ENCODE data around the gene PAX4. TPM values are rescaled to one million over a fixed set of nuclear protein-coding genes. Genes with fewer than 3 reads are reported as not detected.
A peak's percentile ranks its signal among the peaks of the same experiment; 100 is the strongest.

The PAX4 gene
- total RNA-seq, 6 donors from 2014 or later: not detected

- Histone ChIP-seq H3K27ac (no peak overlapping the region), H3K27me3 (no peaks in the 10 kb centered on the region), H3K9me3 (peaks cover 0 to 12% (median 0%) of the 10 kb centered on the region in 4 donors), H3K4me1 (no peaks in the 10 kb centered on the region), H3K36me3 (no peaks in the 10 kb centered on the region), H3K4me3 (no peak overlapping the region)
- 85 to 89% methylated on average over 5 to 6 of the region's 6 CpGs for WGBS, 2 donors
- ATAC-seq (ENCODE audit: low FRiP score in 2 of 2) (no peak), DNase-seq (no peak)
- no peak for TF ChIP-seq CTCF (IDR thresholded peaks at IDR 0.05)
- TF ChIP-seq POLR2AphosphoS5 (IDR thresholded peaks at IDR 0.05): no peak
- no peak for TF ChIP-seq EP300 (IDR thresholded peaks at IDR 0.05)
- TF ChIP-seq POLR2A (IDR thresholded peaks at IDR 0.05): no peak
Measured at GRCh38 chr7:127608446-127608845, 9.5 kb downstream of the PAX4 start.

- Histone ChIP-seq H3K36me3 (no peaks in the 10 kb centered on the region), H3K4me3 (no peak overlapping the region), H3K27me3 (no peaks in the 10 kb centered on the region), H3K9me3 (no peaks in the 10 kb centered on the region), H3K4me1 (no peaks in the 10 kb centered on the region), H3K27ac (no peak overlapping the region)
- WGBS, 2 donors: 68 to 69% methylated on average over 3 of the region's 3 CpGs
- ATAC-seq (ENCODE audit: low FRiP score in 2 of 2) (no peak), DNase-seq (no peak)
- no peak for TF ChIP-seq POLR2A (IDR thresholded peaks at IDR 0.05)
Measured at GRCh38 chr7:127600885-127601284, 17.1 kb downstream of the PAX4 start.

- no peaks in the 10 kb centered on the region for H3K9me3 ChIP-seq
- no peak overlapping the region for H3K4me3 ChIP-seq
- DNase-seq (no peak), ATAC-seq (ENCODE audit: low FRiP score in 2 of 2) (no peak)
- no peak overlapping the region for H3K27ac ChIP-seq
- 62 to 72% methylated on average over 6 of the region's 6 CpGs for WGBS, 2 donors
- no peak for TF ChIP-seq POLR2AphosphoS5 (IDR thresholded peaks at IDR 0.05)
- no peaks in the 10 kb centered on the region for H3K36me3 ChIP-seq
- H3K27me3 ChIP-seq: no peaks in the 10 kb centered on the region
- H3K4me1 ChIP-seq: no peaks in the 10 kb centered on the region
Measured at GRCh38 chr7:127598318-127598717, 19.6 kb downstream of the PAX4 start.

GRCh38 chr7:127595737-127596136, 22.2 kb downstream of the PAX4 start:
- WGBS, 2 donors: 93 to 97% methylated on average over 3 to 5 of the region's 5 CpGs

GRCh38 chr7:127594490-127594889, 23.5 kb downstream of the PAX4 start:
- no peak overlapping the region for H3K27ac ChIP-seq
- no peak for TF ChIP-seq EP300 (IDR thresholded peaks at IDR 0.05)
- TF ChIP-seq POLR2A (IDR thresholded peaks at IDR 0.05): no peak
- TF ChIP-seq POLR2AphosphoS5 (IDR thresholded peaks at IDR 0.05): no peak
- TF ChIP-seq CTCF (IDR thresholded peaks at IDR 0.05): no peak
- DNase-seq (peak in 1 of 2 donors; percentile 32), ATAC-seq (ENCODE audit: low FRiP score in 2 of 2) (peak in 1 of 2 donors; percentile 37)
- no peak overlapping the region for H3K4me3 ChIP-seq
- peaks cover 3 to 7% (median 5%) of the 10 kb centered on the region in 4 donors for H3K4me1 ChIP-seq
- no peaks in the 10 kb centered on the region for H3K9me3 ChIP-seq
- WGBS, 2 donors: 46% methylated on average over 1 of the region's 1 CpG; no CpG with 5 or more reads in 1 of the 2 donors
- H3K27me3 ChIP-seq: no peaks in the 10 kb centered on the region
- peaks cover 9 to 27% (median 20%) of the 10 kb centered on the region in 4 donors for H3K36me3 ChIP-seq

More at GRCh38 chr7:127595737-127596136, 22.2 kb downstream of the PAX4 start:
- Histone ChIP-seq H3K27me3 (no peaks in the 10 kb centered on the region), H3K4me1 (no peaks in the 10 kb centered on the region), H3K4me3 (no peak overlapping the region), H3K36me3 (peaks cover 7 to 18% (median 15%) of the 10 kb centered on the region in 4 donors), H3K9me3 (no peaks in the 10 kb centered on the region), H3K27ac (no peak overlapping the region)
- ATAC-seq (ENCODE audit: low FRiP score in 2 of 2) (no peak), DNase-seq (no peak)
- TF ChIP-seq EP300 (IDR thresholded peaks at IDR 0.05) (no peak), POLR2A (IDR thresholded peaks at IDR 0.05) (no peak), CTCF (IDR thresholded peaks at IDR 0.05) (no peak), POLR2AphosphoS5 (IDR thresholded peaks at IDR 0.05) (no peak)

GRCh38 chr7:127592550-127592949, 25.4 kb downstream of the PAX4 start:
- no peak overlapping the region for H3K27ac ChIP-seq
- no peaks in the 10 kb centered on the region for H3K9me3 ChIP-seq
- no peak overlapping the region for H3K4me3 ChIP-seq
- TF ChIP-seq EP300 (IDR thresholded peaks at IDR 0.05) (no peak), POLR2A (IDR thresholded peaks at IDR 0.05) (no peak), POLR2AphosphoS5 (IDR thresholded peaks at IDR 0.05) (no peak), CTCF (IDR thresholded peaks at IDR 0.05) (no peak)
- DNase-seq (no peak), ATAC-seq (ENCODE audit: low FRiP score in 2 of 2) (no peak)
- 78 to 85% methylated on average over 4 of the region's 4 CpGs for WGBS, 2 donors
- H3K4me1 ChIP-seq: peaks cover 12 to 19% (median 14%) of the 10 kb centered on the region in 4 donors
- peaks cover 9 to 27% (median 20%) of the 10 kb centered on the region in 4 donors for H3K36me3 ChIP-seq
- no peaks in the 10 kb centered on the region for H3K27me3 ChIP-seq
